NCI-H1417 (cell line): ENCODE data around the gene UBE2G1.

Experiments used
- DNase-seq, 3 experiments: peaks; one replicate each; lab custom pipeline; 2025; lab: John Stamatoyannopoulos, UW

The UBE2G1 gene

DNA sequence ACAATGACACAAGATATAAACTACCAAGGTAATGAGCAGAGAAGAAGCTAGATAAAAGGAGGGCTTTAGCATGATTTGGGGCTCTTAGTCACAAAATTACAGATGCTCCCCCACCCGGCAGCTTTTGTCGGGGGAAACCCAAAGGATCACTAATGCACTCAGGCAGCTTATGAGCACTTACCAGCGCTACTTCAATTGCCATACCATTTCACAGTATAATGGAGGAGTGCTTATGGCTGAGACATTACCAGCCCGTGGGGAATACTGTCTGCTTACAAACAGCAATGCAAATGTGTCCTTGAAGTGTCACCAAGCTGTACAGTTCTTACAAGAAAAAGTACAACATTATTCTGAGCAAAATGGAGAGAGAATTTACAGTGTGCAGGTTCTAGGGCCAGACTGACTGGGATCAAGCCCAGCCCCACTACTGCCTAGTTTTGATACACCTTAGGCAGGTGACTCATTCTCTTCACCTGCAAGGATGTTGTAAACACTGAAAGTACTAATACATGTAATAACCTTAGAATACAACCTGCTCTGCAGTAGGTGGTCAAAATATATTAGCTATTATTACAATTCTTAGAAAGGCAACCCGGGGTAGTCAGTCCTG, 119.0 kb downstream of the UBE2G1 start:
- peak in 2 of 3 experiments; percentile 33 to 93 for DNase-seq

DNA sequence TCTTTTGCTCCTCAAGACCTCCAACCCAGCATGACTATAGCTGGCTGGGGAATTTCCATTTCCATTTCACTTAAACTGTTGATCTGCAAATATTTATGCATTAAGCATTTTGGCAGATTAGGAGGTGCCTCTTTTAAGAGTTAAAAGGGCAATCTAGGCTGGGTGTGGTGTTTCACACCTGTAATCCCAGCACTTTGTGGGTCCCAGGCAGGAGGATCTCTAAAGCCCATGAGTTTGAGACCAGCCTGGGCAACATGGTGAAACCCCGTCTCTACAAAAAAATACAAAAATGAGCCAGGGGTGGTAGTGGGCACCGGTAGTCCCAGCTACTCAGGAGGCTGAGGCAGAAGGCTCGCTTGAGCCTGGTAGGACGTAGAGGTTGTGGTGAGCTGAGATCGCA, 119.8 kb downstream of the UBE2G1 start:
- no peak for DNase-seq

DNA sequence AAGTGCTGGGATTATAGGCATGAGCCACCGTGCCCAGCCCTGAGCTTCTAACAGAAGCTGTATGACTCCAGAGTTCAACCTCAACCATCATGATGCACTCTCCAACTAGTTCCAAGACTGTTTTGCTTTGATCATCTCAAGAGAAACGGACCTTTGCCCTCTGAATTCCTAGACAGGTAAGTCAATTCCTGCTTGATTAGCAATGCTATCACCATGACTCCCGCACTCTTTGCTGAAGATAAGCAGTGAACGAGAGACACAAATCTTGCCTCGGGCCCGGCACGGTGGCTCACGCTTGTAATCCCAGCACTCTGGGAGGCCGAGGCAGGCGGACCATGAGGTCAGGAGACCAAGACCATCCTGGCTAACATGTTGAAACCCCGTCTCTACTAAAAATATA, 124.9 kb downstream of the UBE2G1 start:
- DNase-seq, result no peak

DNA sequence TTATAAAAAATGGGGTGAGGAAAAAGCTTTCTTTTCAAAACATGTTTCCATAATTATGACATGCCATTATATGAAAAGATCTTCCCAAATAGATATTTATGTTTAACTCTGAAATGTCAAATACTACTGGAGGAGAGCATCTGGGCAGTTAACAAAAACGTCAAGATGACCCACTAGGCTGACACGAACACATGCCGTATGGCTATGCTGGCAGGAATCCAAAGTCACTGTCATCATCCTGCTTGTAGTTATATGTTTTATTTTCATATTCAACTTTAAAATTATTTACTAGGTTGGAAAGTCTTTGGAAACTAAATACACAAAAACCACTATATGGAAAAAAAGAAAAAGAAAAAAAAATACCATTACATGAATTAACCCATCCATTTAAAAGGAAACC, 130.0 kb downstream of the UBE2G1 start:
- no peak for DNase-seq

DNA sequence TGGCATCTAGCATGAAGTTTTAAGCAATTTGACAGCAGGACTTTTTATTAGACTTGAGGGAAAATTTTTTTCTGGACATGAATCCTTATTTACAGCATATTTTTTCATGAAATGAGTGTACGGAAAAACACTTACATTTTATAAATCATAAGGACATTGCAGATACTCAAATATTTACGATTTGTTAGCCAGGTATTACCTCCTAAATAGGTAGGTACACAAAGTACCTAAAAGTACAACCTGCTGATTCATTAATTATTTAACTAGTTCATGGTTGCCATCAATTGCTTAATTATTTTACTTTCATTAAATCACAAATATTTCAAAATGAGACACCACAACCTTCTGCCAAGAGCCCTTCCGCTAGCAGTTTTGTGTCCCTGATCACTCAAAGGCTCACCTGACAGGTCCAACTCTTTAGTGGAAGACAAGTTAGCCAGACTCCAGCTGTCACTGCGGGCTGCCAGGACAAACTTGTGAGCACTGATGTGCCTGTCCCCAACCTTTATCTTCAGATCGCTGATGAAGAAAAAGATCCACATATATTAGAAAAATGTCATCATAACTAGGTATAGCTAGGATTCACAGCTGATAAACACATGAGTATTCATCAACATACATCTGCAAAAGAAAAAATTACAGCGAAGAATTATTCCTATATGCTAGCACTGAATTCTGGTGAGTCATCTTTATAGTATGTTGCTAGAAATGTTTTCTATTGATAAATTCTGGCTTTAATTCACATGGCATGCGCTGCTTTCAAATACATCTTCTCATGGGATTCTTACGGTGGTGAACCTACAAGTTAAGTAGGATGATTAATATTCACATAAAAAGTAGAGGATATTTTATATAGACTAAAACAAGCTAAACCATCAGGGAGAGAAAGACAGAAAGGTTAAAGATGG, 130.8 kb downstream of the UBE2G1 start:
- DNase-seq, result no peak

DNA sequence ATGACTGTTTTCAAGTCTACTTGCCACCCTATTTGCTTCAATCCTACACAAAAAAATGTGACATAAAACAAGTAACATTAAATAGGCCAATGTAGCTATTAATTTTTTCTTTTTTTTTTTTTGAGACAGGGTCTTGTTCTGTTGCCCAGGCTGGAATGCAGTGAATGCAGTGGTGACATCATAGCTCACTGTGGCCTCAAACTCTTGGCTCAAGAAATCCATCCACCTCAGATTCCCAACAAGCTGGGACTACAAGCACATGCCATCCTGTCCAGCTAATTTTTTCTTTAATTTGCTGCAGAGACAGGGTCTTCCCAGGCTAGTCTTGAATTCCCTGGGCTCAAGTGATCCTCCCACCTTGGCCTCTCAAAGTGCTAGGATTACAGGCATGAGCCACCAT, 132.1 kb downstream of the UBE2G1 start:
- DNase-seq, result no peak

DNA sequence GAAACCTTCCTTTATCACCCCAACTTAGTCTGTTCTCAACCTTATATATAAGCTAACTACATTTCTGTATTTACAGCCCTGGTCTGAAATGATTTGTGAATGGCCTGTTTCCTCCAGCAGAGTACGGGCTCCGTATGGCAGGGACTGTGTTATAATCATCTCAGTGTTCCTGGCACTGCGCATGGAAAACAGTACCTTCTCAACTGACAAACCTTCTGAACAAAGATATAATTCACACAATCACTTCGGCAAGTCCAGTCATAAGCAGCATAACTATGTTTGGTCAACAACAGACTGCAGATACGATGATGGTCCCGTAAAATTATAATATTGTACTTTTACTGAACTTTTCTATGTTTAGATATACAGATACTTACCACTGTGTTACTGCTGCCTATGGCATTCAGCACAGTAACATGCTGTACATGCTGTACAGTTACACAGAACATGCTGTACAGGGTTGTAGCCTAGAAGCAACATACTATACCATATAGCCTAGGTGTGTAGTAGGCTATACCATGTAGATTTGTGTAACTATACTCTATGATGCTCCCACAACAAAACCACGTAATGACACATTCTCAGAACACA, 132.7 kb downstream of the UBE2G1 start:
- no peak for DNase-seq

DNA sequence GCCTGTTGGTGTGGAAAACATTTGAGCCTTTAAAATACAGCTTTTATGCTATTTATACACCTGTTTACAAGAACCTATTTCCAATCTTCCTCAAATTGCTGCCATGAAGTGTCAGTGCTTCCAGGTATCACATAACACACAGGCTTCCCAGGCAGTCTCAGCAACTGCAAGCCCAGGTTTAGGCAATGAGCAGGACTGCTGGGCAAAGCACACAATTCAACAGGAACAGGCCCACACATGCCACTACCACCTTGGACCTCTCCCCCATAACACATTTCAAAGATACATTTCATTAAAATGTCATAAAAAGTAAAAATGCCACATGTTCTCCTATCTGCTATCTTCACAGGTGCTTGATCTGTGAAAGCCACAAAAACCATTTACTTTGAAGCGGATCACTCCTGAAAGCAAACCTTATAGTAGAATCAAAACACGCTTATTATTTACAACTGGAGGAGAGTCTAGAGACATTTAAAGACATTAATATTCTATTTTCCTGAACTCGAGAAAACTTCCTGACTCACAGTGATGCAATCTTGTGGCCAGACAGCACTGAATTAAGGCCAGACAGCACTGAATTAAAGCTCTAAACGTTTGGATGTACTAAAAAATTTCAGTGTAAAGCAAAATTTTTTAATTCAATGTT, 134.2 kb downstream of the UBE2G1 start:
- peak in 1 of 3 experiments; percentile 63 for DNase-seq

DNA sequence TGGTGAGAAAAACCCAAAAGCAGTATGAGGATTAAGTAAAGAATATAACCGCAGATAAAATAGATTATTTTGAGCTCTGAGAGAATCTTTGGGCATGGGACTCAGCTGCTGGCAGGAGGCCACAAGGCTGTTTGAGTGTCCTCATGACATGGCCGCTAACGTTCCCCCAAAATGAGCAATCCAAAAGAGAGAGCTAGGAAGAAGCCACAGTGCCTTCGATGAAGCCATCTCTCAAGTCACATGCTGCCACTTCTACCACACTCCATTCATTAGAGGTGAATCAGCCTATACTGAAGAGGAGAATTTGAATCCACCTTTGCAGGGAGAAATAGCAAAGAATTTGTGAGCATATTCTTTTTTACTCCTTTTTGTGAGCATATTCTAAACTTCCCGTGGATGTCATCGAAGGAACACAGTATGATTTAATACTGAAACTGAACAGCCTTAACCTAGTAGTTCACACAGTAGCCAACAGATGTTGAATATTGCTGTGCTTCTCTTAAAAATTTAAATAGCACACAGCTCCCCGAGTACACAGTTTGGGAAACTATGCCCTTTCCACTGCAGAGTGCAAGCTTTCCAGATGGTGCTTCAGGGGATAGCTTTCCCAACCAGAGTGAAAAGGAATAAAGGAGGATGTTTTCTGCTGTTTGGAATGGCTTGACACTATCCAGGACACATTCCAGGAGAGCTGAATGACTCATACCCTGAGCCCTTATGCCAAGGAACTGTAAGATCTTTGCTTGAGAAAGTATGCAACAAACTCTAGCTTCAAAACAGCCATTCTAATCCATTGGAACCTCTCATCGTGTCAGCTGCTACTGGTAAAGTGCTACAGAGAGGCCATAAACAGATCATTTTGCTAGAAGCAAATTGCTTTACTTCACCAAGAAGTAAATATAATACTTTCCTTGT, 136.6 kb downstream of the UBE2G1 start:
- DNase-seq, result peak in 1 of 3 experiments; percentile 7

DNA sequence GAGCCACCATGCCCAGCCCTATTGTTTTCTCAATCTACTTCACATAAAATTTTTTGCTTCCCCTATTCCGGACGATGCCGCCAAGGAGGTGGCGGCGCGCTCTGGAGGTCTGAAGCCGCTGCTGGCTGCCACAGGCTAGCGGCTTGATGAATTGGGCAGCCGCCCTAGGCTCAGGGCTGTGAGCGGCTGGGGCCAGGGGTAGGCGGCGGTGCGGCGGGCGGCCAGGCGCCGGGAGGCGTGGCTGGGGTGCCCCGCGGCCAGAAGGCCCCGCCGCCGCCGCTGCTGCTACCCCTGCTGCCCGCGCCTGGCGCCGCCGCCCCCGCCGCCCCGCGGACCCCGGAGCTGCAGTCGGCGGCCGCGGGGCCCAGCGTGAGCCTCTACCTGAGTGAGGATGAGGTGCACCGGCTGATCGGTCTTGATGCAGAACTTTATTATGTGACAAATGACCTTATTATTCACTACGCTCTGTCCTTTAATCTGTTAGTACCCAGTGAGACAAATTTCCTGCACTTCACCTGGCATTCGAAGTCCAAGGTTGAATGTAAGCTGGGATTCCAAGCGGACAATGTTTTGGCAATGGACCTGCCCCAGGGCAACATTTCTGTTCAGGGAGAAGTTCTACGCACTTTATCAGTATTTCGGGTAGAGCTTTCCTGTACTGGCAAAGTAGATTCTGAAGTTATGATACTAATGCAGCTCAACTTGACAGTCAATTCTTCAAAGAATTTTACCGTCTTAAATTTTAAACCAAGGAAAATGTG, 144.4 kb downstream of the UBE2G1 start:
- no peak for DNase-seq

DNA sequence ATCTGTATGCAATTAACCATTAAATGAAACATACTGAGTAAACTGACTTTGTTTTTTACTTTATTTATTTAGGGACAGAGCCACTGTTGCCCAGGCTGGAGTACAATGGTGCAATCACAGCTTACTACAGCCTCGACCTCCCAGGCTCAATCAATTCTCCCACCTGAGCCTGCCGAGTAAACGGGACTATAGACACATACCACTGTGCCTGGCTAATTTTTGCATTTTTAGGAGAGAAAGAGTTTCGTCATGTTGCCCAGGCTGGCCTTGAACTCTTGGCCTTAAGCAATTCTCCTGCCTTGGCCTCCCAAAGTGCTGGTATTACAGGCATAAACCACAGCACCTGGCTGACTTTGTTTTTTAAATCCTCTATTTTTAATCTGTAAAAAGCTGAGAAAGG, 145.3 kb downstream of the UBE2G1 start:
- DNase-seq, result no peak

DNA sequence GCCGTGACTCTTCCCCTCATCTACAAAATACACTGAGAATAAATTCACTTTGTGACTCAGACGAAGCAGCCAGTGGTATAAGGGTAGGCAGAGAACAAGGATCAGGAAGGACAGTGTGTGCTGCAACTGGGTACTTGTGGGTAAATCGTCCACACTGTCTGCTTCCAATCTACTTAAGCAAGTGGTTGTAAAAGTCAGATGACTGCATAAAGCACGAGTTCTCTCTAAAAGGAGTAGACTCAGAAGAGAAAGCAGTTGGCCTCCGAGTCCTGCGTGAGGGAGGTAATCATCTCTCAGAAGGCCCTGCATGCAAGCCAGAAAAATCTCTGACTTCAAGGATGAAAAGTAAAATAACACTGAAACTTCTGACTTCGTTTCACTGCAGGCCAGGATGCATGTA, 145.8 kb downstream of the UBE2G1 start:
- DNase-seq, result no peak
